Endothelial cell of umbilical vein (primary cell): Measurements from ENCODE around the gene P2RY1. TPM values are rescaled to one million over a fixed set of nuclear protein-coding genes. Genes with fewer than 3 reads are reported as not detected.

ENCODE experiments used
- BruUV-seq: library from RNA; stranded (reverse); fragments of 400-500 nt; replicated peaks from 2 replicates; lab custom pipeline; 2021; lab: Mats Ljungman, UMichigan
- CTCF ChIA-PET: fragments of 300-600, 350-600 bp; sonication (Branson Sonifier 250); formaldehyde crosslinking; loops from one replicate; lab custom pipeline; 2021; ENCODE audit warnings: antibody characterized with exemption, inconsistent platforms; lab: Charles Lee
- POLR2A ChIA-PET: fragments of 300-600, 350-600 bp; sonication (Branson Sonifier 250); formaldehyde crosslinking; loops from one replicate; lab custom pipeline; 2021; ENCODE audit warnings: antibody characterized with exemption, inconsistent platforms; lab: Charles Lee
- DNase-seq: peaks from one replicate; pipeline ENCODE4 v3.0.0-alpha.2; 2011; ENCODE audit warnings: low read depth, low spot score
- FAIRE-seq: peaks from 2 replicates; lab custom pipeline; 2011; peaks lifted over from hg19 to GRCh38; lab: Jason Lieb, UNC
- H2AFZ ChIP-seq: 2 replicates; pipeline ENCODE4 v1.6.0; 2012; ENCODE audit warnings: low read depth, low read length, control low read depth, inconsistent platforms
- H3K27ac ChIP-seq: 2 replicates; pipeline ENCODE4 v1.5.1; 2011; ENCODE audit warnings: low read depth, mild to moderate bottlenecking, control low read depth, low read length, moderate library complexity; ENCODE audit not compliant: insufficient read depth
- H3K27me3 ChIP-seq, 2 experiments: 2 replicates each; pipeline versions ENCODE4 v1.6.0 to v1.6.1; 2011; ENCODE audit warnings: low read length in 2 of 2, mixed read lengths in 1 of 2; ENCODE audit not compliant: control insufficient read depth in 2 of 2, insufficient read depth in 2 of 2
- H3K36me3 ChIP-seq, 2 experiments: 2 replicates in 1 of 2; 3 replicates in 1 of 2; pipeline ENCODE4 v1.5.1; 2011; ENCODE audit warnings: low read length in 2 of 2, mild to moderate bottlenecking in 1 of 2, moderate library complexity in 1 of 2; ENCODE audit not compliant: control insufficient read depth in 2 of 2, insufficient read depth in 2 of 2; ENCODE audit errors: extremely low read depth in 1 of 2
- H3K4me1 ChIP-seq: 3 replicates; pipeline ENCODE4 v1.5.1; 2011; ENCODE audit warnings: mild to moderate bottlenecking, low read length; ENCODE audit not compliant: control insufficient read depth, insufficient read depth; ENCODE audit errors: extremely low read depth
- H3K4me2 ChIP-seq: 2 replicates; pipeline ENCODE4 v1.6.1; 2011; ENCODE audit warnings: low read length, control low read depth, mixed read lengths; ENCODE audit not compliant: insufficient read depth
- H3K4me3 ChIP-seq, 3 experiments: fragments of 200-600 bp in 1 of 3; sonication (generic), shearing (Covaris generic) in 1 of 3; replicated peaks in 1 of 3; 2 replicates each; pipeline ENCODE4 v1.5.1; 2011 to 2016; ENCODE audit warnings: control low read depth in 3 of 3, low read length in 3 of 3, mild to moderate bottlenecking in 2 of 3, inconsistent platforms in 1 of 3, low read depth in 1 of 3, moderate library complexity in 1 of 3; ENCODE audit not compliant: insufficient read depth in 1 of 3
- H3K79me2 ChIP-seq: 2 replicates; pipeline ENCODE4 v1.6.0; 2012; ENCODE audit warnings: low read length, inconsistent platforms; ENCODE audit not compliant: control insufficient read depth, insufficient read depth
- H3K9ac ChIP-seq: replicated peaks from 2 replicates; pipeline ENCODE3; 2011; ENCODE audit warnings: low read length, control low read depth; ENCODE audit not compliant: insufficient read depth; ENCODE audit errors: extremely low read depth
- H3K9me1 ChIP-seq: replicated peaks from 3 replicates; pipeline ENCODE4 v1.6.0; 2011; ENCODE audit warnings: mild to moderate bottlenecking, low read length; ENCODE audit not compliant: control insufficient read depth, insufficient read depth; ENCODE audit errors: extremely low read depth
- H3K9me3 ChIP-seq: replicated peaks from 2 replicates; pipeline ENCODE4 v1.5.1; 2012; ENCODE audit warnings: low read length, inconsistent platforms; ENCODE audit not compliant: control insufficient read depth, insufficient read depth
- H4K20me1 ChIP-seq: replicated peaks from 2 replicates; pipeline ENCODE3; 2011; ENCODE audit warnings: mild to moderate bottlenecking, low read length; ENCODE audit not compliant: control insufficient read depth, insufficient read depth; ENCODE audit errors: extremely low read depth
- GATA2 ChIP-seq: IDR thresholded peaks from 2 replicates; pipeline ENCODE4 v1.7.0; 2011; ENCODE audit warnings: low read depth, mild to moderate bottlenecking, moderate library complexity, mixed read lengths, low read length; ENCODE audit not compliant: insufficient read length, insufficient read depth
- JUN ChIP-seq: IDR thresholded peaks from 2 replicates; pipeline ENCODE4 v1.6.1; 2011; ENCODE audit warnings: borderline replicate concordance, low read depth; ENCODE audit not compliant: insufficient read length, insufficient read depth
- MYC ChIP-seq: IDR thresholded peaks from one replicate; pipeline ENCODE4 v1.6.1; 2011; ENCODE audit warnings: mild to moderate bottlenecking, low read depth, low read length
- POLR2A ChIP-seq: IDR thresholded peaks from 2 replicates; pipeline ENCODE4 v1.6.1; 2012; ENCODE audit warnings: low read depth, mild to moderate bottlenecking, control low read depth, low read length
- POLR2AphosphoS5 ChIP-seq: IDR thresholded peaks from 2 replicates; pipeline ENCODE4 v1.6.1; 2012; ENCODE audit warnings: low read depth, mild to moderate bottlenecking, control low read depth, low read length, moderate library complexity; ENCODE audit not compliant: insufficient read depth
- dilution Hi-C: fragments of 300-500 bp; cut with MboI; formaldehyde crosslinking; loops from one replicate; pipeline ENCODE4 v1.15.0; 2019; ENCODE audit warnings: low sequenced_read_pairs; ENCODE audit not compliant: extremely low pct_ligation_motif_present
- intact Hi-C: fragments of 100-400 bp; cut with micrococcal nuclease; formaldehyde crosslinking; loops from one replicate; pipeline ENCODE4 v1.10.0; 2022
- polyA plus RNA-seq, 4 experiments: library from polyadenylated mRNA; depleted of rRNA in 3 of 4; stranded (reverse) in 3 of 4; unstranded in 1 of 4; fragments of >200 nt; gene quantifications; 2 replicates each; pipeline versions ENCODE4 v1.2.1 to v1.2.3, GENCODE V29; 2011 to 2012; ENCODE audit warnings: missing spikeins in 1 of 4
- total RNA-seq: library from RNA; stranded (reverse); gene quantifications from 2 replicates; pipeline ENCODE4 v1.2.3, GENCODE V29; 2021
- TF ChIP-seq, protein P1 (sequence below), 2 donors: IDR thresholded peaks; 1 replicate in 1 of 2; 2 replicates in 1 of 2; pipeline ENCODE4 v1.5.1; 2011; ENCODE audit warnings: low read length in 2 of 2, mild to moderate bottlenecking in 2 of 2, moderate library complexity in 2 of 2, control low read depth in 1 of 2, inconsistent platforms in 1 of 2, low read depth in 1 of 2; ENCODE audit not compliant: insufficient read depth in 1 of 2; ENCODE audit errors: extremely low read depth in 1 of 2
- TF ChIP-seq, protein P2 (sequence below): IDR thresholded peaks from 2 replicates; pipeline ENCODE4 v1.6.1; 2011; ENCODE audit not compliant: insufficient read depth, insufficient read length

The P2RY1 gene
- total and polyA plus RNA-seq, 2 donors (not counting 3 experiments of a cell fraction or from before 2014, with no cell fraction given) = 0.81 to 1.7 TPM

DNA sequence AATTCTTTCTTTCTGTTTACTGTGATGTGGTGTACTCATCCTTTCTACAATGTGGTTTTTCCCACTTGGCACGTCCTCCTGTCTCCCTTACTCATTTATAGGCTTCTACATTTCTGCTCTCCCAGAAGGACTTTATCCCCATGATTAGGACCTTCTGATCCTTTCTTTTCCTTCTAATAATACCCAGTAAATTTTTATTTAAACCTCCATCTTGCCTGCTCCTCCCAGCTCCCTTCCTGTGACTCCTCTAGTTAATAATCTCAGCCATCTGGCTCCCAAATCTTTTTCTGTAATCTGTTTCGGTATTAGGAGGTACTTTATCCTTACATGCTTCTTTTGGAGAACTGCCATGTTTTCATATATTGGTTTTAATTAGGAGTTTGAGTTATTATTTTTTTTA is 11.2 kb upstream of the P2RY1 start:
- dilution Hi-C loops = no loop called here
- intact Hi-C loops = no loop called here
- DNase-seq (no peak), FAIRE-seq (no peak)
- Histone ChIP-seq H3K9ac (no peak overlapping the region), H4K20me1 (no peaks in the 10 kb centered on the region), H2AFZ (no peak overlapping the region), H3K9me3 (no peaks in the 10 kb centered on the region), H3K4me2 (no peak overlapping the region), H3K4me1 (no peaks in the 10 kb centered on the region), H3K79me2 (no peaks in the 10 kb centered on the region), H3K9me1 (no peaks in the 10 kb centered on the region), H3K27me3 (peaks cover 0 to 2% of the 10 kb centered on the region in 2 experiments), H3K36me3 (no peaks in the 10 kb centered on the region), H3K27ac (no peak overlapping the region), H3K4me3 (no peak overlapping the region)
- ChIA-PET CTCF (no interaction called here), POLR2A (no interaction called here)
- TF ChIP-seq POLR2AphosphoS5 (no peak), GATA2 (no peak), JUN (no peak), MYC (no peak), POLR2A (no peak)
- TF ChIP-seq, protein P1, sequence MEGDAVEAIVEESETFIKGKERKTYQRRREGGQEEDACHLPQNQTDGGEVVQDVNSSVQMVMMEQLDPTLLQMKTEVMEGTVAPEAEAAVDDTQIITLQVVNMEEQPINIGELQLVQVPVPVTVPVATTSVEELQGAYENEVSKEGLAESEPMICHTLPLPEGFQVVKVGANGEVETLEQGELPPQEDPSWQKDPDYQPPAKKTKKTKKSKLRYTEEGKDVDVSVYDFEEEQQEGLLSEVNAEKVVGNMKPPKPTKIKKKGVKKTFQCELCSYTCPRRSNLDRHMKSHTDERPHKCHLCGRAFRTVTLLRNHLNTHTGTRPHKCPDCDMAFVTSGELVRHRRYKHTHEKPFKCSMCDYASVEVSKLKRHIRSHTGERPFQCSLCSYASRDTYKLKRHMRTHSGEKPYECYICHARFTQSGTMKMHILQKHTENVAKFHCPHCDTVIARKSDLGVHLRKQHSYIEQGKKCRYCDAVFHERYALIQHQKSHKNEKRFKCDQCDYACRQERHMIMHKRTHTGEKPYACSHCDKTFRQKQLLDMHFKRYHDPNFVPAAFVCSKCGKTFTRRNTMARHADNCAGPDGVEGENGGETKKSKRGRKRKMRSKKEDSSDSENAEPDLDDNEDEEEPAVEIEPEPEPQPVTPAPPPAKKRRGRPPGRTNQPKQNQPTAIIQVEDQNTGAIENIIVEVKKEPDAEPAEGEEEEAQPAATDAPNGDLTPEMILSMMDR (IDR thresholded peaks at IDR 0.05; ENCODE audit: extremely low read depth in 1 of 2, insufficient read depth in 1 of 2, low read depth in 1 of 2, low read length in 2 of 2) = no peak
- TF ChIP-seq, protein P2, sequence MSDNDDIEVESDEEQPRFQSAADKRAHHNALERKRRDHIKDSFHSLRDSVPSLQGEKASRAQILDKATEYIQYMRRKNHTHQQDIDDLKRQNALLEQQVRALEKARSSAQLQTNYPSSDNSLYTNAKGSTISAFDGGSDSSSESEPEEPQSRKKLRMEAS = no peak
- no TSS peak for BruUV-seq
